HG02973 (cell line): ENCODE results near the gene PROM2.
"Not testable (repeated sequence)": the region's sequence is repeated elsewhere in the genome, so short reads cannot be mapped to it uniquely, and the experiment has no call there.

ENCODE experiments used
- ATAC-seq: cut with Tn5 transposase; IDR thresholded peaks from one replicate; pipeline ENCODE4 v1.9.1; 2021; ENCODE audit warnings: moderate library complexity; ENCODE audit not compliant: unreplicated experiment

The PROM2 gene, protein sequence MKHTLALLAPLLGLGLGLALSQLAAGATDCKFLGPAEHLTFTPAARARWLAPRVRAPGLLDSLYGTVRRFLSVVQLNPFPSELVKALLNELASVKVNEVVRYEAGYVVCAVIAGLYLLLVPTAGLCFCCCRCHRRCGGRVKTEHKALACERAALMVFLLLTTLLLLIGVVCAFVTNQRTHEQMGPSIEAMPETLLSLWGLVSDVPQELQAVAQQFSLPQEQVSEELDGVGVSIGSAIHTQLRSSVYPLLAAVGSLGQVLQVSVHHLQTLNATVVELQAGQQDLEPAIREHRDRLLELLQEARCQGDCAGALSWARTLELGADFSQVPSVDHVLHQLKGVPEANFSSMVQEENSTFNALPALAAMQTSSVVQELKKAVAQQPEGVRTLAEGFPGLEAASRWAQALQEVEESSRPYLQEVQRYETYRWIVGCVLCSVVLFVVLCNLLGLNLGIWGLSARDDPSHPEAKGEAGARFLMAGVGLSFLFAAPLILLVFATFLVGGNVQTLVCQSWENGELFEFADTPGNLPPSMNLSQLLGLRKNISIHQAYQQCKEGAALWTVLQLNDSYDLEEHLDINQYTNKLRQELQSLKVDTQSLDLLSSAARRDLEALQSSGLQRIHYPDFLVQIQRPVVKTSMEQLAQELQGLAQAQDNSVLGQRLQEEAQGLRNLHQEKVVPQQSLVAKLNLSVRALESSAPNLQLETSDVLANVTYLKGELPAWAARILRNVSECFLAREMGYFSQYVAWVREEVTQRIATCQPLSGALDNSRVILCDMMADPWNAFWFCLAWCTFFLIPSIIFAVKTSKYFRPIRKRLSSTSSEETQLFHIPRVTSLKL

DNA sequence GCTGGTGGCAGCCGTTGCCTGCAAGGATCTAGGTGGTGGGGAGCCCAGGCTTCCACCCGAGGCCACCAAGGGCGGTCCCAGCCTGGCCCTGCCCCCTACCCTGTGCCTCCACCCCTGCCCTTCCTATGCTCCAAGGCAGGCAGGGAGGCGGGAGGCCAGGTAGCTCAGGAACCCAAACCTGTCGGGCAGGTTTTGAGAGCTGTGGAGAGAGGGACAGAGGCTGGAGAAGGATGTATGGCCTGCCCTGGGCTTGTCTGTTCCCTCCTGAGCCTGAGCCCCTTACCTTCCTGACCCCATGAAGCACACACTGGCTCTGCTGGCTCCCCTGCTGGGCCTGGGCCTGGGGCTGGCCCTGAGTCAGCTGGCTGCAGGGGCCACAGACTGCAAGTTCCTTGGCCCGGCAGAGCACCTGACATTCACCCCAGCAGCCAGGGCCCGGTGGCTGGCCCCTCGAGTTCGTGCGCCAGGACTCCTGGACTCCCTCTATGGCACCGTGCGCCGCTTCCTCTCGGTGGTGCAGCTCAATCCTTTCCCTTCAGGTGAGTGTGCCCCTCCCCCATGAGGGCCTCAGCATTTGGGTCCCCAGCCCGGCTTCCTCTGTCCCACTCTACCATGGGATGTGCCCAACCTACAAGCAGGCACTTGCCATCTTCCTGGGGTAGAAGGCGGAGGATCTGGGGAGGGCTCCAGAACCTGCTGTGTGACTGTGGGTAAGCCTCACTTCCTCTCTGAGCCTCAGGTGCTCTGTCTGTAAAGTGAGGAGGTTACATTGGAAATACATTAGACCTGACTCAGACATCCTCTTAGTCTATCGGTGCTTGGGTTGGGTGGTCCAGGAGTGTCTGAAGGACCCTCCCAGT is at the start of gene PROM2:
TSS of gene PROM2 (plus strand) at position 159 of the 860 bp plus-strand sequence. CDS start at position 296, 137 bp downstream.
- no peak for ATAC-seq

DNA sequence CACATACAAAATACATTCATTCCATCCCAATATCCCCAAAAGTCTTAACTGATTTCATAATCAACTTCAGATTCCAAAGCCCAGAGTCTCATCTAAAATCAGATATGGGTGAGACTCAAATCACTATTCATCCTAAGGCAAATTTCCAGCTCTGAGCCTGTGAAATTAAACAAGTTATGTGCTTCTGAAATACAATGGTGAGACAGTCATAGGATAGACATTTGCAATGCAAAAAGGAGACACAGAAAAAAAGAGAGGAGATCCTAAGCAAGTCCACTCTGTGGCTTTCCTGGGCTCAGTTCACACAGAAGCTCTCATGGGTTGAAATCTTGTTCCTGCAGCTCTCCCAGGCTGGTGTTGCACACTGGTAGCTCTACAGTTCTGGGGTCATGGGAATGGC is 48.6 kb upstream of the PROM2 start:
- ATAC-seq: no peak

DNA sequence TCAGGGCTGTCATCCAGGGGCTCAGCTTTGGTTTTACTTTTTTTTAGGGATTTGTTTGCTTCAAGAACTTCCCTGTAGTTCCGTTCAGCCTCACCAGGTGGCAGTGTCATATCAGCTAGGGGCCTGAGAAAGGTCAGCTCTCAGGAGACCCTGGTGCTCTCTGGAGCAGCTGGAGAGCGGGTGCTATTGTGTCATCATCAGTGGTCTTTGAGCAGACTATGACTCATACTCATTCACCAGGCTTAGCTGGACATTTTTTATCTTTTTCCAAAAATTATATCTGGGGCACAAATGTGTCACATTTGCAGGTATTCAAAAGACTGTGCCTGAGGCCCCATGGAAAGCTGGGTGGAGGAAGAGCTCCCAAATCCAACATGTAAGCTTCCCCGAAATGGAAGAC is 42.5 kb upstream of the PROM2 start:
- no peak for ATAC-seq

DNA sequence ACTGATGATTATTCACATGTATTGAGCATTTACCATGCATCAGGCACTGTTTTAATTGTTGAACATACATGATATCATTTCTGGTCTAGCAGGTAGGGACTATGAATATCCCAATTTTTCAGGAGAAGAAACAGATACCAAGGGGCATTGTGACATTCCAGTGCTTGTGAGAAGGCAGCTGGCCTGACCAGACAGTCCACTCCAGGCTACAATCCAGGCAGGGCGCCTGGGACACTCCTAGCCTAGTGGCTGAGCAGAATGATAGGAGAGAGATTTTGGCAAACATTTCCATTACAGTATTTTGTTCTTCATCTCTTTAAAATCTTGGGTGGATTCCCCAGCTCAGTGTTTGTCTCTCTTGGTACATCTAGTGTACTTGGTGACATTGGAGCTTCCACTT is 42.0 kb upstream of the PROM2 start:
- no peak for ATAC-seq

DNA sequence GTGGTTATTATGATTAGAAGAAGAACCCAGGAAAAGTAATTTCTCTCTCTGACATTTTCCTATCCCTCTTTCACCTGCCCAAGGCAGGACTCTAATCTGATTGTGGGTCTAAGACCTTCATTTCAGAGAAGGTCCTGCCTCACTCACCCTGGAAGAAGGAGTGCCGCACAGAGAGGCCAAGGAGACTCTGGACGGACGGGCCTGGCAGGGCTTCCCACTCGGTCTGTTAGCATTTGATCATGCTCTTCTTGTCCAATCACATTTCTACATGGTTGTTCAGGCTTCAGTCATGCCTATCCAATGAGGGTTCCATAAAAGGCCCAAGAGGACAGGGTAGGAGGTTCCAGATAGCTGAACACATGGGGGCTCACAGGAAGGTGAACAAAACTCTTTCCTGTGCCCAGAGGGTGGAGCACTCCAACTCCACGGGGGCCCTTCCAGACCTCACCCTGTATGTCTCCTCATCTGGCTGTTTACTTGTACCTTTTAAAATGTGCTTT is 39.9 kb upstream of the PROM2 start:
- ATAC-seq: no peak

DNA sequence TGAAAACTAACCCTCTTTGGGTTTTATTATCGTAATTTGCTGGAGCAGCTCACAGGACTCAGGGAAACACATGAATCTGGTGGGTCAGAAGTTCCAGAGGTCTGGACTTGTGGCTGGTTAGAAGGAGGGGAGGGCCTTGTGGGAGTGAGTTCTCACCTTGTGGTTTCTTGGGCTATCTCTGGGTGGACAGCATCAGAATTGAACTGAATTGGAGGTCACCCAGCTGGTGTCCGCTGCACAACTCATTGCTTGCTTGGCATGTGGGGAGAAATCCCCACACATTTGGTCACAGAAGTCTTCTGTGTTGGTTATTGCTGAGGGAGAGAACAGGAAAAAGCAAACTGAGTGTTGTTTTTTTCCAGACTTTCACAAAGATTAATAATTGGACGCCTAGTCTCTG is 39.4 kb upstream of the PROM2 start:
- ATAC-seq: no peak

DNA sequence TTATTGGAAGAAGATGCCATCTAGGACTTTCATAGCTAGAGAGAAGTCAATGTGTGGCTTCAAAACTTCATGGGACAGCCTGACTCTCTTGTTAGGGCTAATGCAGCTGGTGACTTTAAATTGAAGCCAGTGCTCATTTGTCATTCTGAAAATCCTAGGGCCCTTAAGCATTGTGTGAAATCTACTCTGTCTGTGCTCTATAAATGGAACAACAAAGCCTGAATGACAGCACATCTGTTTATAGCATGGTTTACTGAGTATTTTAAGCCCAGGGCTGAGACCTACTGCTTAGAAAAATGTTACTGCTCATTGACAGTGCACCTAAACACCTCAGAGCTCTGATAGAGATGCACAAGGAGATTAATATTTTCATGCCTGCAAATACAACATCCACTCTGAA is 36.1 kb upstream of the PROM2 start:
- no peak for ATAC-seq

DNA sequence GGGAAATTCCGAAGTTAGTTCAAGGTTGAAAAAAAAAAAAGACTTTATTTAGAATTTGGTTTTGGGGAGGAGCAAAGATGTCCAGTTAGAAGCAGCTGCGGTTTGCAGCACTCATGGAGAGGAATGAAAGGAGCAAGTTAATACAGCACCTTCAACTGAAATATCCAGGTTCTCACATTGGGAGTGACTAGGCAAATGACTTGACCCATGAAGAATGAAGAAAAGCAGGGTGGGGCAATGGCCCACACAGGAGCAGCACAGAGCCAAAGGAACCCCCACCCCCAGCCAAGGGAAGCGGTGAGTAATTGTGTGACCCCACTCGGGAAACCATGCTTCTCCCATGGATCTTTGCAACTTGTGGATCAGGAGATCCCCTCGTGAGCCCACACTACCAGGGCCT is 34.2 kb upstream of the PROM2 start:
- ATAC-seq: no peak

DNA sequence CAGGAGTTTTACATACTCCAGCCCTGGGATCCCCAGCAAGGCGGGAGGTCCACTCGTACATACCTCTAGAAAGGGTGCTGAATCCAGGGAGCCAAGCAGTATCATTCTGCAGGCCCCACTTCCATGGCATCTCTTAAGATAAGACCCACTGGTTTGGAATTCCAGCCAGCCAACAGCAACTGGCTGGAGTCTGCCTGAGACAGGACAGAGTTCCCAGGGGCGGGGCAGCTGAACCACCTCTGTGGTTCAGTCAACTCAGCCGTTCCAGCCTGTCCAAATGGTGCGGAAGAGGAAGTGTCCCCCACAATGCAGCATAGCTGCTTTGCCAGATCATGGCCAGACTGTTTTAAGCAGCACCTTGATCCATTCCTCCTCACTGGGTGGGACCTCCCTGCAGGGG is 33.7 kb upstream of the PROM2 start:
- ATAC-seq: no peak

DNA sequence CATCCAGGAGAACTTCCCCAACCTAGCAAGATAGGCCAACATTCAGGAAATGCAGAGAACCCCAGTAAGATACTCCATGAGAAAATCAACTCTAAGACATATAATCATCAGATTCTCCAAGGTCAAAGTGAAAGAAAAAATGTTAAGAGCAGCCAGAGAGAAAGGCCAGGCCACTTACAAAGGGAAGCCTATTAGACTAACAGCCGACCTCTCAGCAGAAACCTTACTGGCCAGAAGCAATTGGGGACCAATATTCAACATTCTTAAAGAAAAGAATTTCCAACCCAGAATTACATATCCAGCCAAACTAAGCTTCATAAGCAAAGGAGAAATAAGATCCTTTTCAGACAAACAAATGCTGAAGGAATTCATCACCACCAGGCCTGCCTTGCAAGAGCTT is 32.2 kb upstream of the PROM2 start:
- not testable (repeated sequence) for ATAC-seq

DNA sequence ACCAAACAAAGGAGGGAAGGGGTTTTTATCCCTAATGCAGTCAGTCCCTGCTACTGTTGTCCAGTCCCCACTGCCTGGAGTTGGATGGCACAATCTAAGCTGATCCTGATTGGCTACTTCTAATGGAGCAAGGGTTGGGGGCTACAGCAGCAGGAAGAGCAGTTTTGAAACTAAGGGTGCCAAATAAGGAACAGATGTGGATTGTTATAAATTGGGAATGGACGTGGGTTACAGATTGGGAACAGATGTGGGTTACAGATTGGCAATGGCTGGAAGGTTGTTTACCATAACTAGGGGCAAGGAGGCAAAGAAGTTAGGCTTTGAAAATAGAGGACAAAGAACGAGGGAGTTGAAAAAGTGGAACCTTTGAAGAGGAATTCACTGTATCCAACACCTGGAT is 16.0 kb upstream of the PROM2 start:
- no peak for ATAC-seq

DNA sequence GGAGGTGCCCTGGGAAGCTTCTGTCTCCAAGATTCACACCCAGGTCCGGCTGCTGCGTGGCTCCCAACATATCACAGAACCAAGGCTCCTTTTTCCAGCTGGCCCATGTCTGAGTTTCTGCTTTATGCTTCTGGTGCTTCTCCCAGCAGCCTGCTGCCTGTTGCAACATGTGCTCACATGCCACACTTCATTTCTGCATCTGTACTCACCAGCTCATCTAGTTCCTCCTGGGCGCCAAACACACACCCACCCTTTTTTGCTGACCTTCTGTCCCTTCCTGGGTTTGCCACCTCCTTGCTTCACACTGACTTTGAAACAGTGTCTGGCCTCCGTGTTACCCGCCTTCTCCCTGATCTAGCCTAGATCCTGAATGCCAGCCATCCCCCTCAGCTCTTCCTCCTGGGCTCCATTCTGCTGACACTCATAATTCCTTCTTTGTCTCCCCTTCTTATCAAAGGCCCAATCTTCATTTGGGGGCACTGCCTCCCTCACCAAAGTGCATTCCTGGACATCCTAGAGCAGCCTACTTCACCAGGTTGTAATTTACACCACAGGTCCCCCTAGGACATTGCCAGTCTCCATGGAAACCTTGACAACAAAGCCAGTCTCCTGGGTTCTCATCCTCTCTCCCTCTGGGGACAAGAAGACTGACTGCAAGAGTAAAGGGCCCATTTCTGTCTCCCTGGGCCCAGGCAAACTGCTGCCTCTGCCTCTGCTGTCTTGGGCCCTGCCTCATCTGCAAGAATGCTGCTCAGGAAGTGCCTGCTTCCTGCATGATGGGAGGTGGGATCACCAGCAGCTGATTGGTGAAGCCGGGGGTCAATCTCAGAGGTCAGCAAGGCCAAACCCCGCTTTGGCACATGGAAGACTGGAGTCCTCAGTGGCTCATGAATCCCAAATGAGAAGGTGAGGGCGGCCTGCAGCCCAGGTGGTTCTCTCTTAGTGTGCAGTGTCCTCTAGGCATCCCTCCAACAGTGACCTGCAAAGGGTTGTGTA is 13.9 kb upstream of the PROM2 start:
- ATAC-seq: no peak

DNA sequence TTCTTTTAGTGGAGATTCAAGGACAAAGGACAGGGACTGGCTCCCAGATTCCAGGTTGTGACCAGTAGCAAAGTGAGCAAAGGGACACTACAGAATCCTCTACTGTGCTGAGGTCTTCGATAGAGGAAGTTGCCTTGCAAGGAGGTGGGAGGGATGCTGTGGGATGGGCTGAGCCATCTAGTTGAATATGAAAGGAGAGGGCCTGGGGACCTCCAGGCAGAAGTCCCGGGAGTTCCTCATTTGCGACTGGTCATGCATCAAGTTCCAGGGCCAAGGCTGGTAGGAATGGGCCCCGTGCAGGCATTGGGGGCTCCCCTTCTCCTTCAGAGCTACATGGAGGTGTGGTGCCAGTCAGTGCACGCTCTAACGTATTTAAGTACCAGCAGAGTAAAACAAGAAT is 12.6 kb upstream of the PROM2 start:
- ATAC-seq: no peak

DNA sequence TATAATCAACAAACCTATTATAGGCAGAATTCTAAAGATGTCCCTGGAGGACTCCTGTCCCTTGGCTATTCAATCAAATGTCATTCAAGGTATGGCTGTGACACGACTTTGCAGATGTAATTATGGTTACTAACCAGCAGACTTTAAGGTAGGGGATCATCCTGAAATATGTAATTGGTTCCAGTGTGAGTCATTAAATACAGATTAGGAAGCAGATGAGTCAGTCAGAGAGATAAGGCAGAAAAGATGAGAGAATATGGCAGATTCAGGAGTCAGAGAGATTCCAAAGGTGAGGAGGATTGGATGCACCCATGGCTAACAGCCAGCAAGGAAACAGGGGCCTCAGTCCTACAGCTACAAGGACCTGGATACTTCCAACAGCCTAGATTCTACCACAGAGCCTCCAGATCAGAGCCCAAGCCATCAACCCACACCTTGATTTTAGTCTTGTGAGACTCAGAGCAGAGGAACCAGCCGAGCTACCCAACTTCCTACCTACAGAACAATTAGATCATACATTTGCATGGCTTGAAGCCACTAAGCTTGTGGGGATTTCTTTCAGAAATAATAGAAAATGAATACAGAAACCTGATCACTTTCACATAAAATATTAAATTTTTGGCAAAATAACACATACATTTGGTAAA is 11.2 kb upstream of the PROM2 start:
- no peak for ATAC-seq

DNA sequence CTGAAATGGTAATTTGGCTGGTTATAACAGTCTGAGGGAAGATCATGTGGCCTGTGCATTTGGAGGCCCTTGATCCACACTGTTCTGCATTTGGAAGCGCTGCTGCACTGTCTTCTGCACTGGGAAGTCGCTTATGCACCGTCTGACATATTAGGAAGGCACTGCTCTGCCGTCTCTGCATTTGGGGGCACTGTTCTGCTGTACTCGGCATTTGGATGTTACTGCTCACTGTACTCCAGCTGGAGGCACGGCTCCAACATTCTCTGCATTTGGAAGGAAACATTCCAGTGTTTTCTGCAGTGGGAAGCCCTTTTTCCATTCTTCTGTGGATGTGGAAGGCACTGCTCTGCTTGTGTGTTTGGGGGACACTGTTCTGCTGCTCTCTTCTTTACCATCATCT is 9.6 kb upstream of the PROM2 start:
- no peak for ATAC-seq

DNA sequence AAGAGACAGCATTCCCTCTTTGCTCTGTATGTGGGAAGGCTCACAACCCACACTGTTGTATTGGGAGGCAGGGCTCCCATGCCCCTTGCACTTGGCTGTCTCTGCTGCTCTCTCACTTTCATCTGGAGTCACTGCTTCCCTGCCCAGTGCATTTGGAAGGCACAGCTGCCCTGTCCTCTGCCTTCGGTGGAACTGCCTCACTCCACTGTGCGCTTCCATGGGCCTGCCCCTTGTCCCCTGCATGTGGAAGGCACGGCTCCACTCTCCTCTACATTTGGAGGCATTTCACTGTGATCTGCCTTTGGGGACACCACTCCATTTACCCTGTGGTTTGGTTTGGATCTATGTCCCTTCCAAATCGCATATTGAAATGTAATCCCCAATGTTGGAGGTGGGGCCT is 9.1 kb upstream of the PROM2 start:
- ATAC-seq: no peak

DNA sequence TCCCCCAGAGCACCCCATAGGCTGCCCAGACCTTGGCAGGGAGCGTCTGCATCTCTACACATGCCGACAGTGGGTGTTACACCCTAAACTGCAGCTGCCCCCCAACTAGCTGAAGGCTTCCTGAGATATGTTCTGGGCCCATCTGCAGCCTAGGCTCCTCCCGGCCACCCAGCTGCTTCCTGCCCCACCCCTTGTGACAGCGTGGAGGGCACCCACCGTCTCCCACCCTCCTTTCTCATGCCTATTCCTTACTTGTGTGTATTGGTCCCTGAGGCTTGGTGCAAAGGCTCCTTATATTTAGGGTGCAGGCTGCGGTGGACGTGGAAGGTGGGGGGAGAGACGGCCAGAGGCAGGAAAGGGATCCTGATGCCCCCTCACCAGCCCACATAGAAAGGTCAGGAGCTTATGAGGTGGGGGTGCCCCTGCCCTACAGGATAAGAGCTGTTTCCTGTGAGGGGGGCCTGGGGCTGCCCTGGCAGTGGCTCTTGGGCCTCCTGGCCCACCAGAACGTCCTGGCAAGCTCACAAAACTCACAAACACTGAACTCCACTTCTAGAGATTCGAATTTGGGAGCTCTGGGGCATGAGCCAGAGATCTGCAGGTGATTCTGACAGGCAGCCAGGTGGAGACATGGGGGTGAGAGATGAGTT is 7.3 kb upstream of the PROM2 start:
- no peak for ATAC-seq

DNA sequence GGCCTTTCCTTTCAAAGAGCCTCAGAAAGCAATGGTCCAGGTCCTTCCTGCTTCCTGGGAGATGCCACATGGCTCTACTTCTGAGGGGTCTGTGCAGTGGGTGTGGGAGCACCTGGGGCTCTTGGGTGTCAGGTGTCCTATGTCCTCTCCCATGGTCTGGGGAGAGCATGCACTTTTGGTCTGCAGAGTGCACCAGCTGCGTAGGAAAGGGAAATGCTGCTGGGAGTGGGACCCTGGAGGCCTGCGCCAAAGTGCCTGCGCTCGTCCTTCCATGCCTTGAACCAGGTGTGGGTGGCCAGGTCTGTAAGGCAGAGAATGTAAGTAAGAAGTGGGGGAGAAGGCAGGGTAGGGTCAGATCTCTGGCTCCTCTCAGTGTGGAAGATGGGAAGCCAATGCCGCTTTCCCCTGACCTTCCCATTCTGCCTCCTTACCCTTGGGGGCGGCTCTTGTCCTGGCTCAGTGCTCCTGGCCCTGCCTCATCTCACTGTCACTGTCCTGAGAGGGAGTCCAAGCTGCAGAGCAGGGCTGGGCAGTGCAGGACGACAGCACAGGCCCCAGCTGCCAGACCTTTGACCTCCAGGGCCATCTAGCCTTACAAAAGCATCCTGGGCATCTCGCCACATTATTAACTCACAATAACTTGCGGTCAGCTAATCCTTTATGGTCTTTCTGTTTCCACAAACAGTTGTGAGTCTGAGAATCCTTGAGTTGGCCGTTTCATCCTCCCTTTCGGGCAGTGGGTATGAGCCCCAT is 6.6 kb upstream of the PROM2 start:
- no peak for ATAC-seq
